Neural cell (in vitro differentiated cells): ENCODE data around the gene MGME1. TPM values are rescaled to one million over a fixed set of nuclear protein-coding genes. Genes with fewer than 3 reads are reported as not detected.

ENCODE experiments used
- H2AFZ ChIP-seq: fragments of 200-600, 300-800 bp; sonication (generic), shearing (Covaris generic); 2 replicates; pipeline ENCODE4 v1.6.0; 2014; ENCODE audit warnings: low read depth, mild to moderate bottlenecking, antibody characterized with exemption, low read length, moderate library complexity
- H3F3A ChIP-seq: fragments of 200-600 bp; shearing (Covaris generic); 2 replicates; pipeline ENCODE4 v1.6.1; 2016; ENCODE audit warnings: mild to moderate bottlenecking, moderate library complexity, mixed read lengths, antibody characterized with exemption, low read length; ENCODE audit not compliant: insufficient read depth, poor library complexity, severe bottlenecking
- H3K27ac ChIP-seq: fragments of 200-600, 300-800 bp; sonication (generic), shearing (Covaris generic); 2 replicates; pipeline ENCODE4 v1.5.1; 2014; ENCODE audit warnings: mild to moderate bottlenecking, low read length, moderate library complexity
- H3K27me3 ChIP-seq: fragments of 300-800, 200-600 bp; sonication (generic), shearing (Covaris generic); 2 replicates; pipeline ENCODE4 v1.6.0; 2014; ENCODE audit warnings: mild to moderate bottlenecking, low read depth, low read length, moderate library complexity; ENCODE audit not compliant: insufficient read depth
- H3K36me3 ChIP-seq: fragments of 300-800, 200-600 bp; sonication (generic), shearing (Covaris generic); 2 replicates; pipeline ENCODE4 v1.5.1; 2014; ENCODE audit warnings: mild to moderate bottlenecking, antibody characterized with exemption, low read length, moderate library complexity; ENCODE audit not compliant: insufficient read depth
- H3K4me2 ChIP-seq: fragments of 300-800, 200-600 bp; sonication (generic), shearing (Covaris generic); 2 replicates; pipeline ENCODE4 v1.6.0; 2014; ENCODE audit warnings: mild to moderate bottlenecking, low read length
- H3K4me3 ChIP-seq: fragments of 300-800, 200-600 bp; sonication (generic), shearing (Covaris generic); 2 replicates; pipeline ENCODE4 v1.5.1; 2014; ENCODE audit warnings: mild to moderate bottlenecking, low read length, moderate library complexity
- H3K79me2 ChIP-seq: fragments of 200-600 bp; shearing (Covaris generic); replicated peaks from 2 replicates; pipeline ENCODE4 v1.6.0; 2014; ENCODE audit warnings: mild to moderate bottlenecking, low read length, moderate library complexity; ENCODE audit not compliant: insufficient read depth
- H3K9ac ChIP-seq: fragments of 300-800, 200-600 bp; sonication (generic), shearing (Covaris generic); 2 replicates; pipeline ENCODE4 v1.6.1; 2016; ENCODE audit warnings: mild to moderate bottlenecking, low read length, mixed read lengths
- H3K9me2 ChIP-seq: fragments of 200-600 bp; shearing (Covaris generic); 2 replicates; pipeline ENCODE4 v1.6.1; 2016; ENCODE audit warnings: mild to moderate bottlenecking, low read length, mixed read lengths; ENCODE audit not compliant: insufficient read depth
- H3K9me3 ChIP-seq: fragments of 200-600, 300-800 bp; sonication (generic), shearing (Covaris generic); 2 replicates; pipeline ENCODE4 v1.6.1; 2016; ENCODE audit warnings: mild to moderate bottlenecking, mixed run types, low read length, moderate library complexity, mixed read lengths
- H4K20me1 ChIP-seq: fragments of 200-600 bp; shearing (Covaris generic); 2 replicates; pipeline ENCODE4 v1.6.1; 2016; ENCODE audit warnings: mild to moderate bottlenecking, mixed run types; ENCODE audit not compliant: insufficient read depth
- EP300 ChIP-seq: fragments of 450-650 bp; conservative IDR thresholded peaks from 2 replicates; pipeline ENCODE4 v1.6.1; 2014; ENCODE audit warnings: antibody characterized with exemption, mild to moderate bottlenecking, moderate library complexity; ENCODE audit not compliant: poor library complexity, severe bottlenecking
- EZH2 ChIP-seq: fragments of 200-600, 300-800 bp; shearing (Covaris generic), sonication (generic); IDR thresholded peaks from 2 replicates; pipeline ENCODE4 v1.6.1; 2014; ENCODE audit warnings: antibody characterized with exemption, low read length, borderline replicate concordance, mild to moderate bottlenecking; ENCODE audit not compliant: insufficient read depth, poor library complexity, severe bottlenecking
- MXI1 ChIP-seq: fragments of 450-650 bp; conservative IDR thresholded peaks from 2 replicates; pipeline ENCODE4 v1.6.1; 2014; ENCODE audit warnings: antibody characterized with exemption, mild to moderate bottlenecking; ENCODE audit not compliant: poor library complexity, severe bottlenecking
- POLR2AphosphoS5 ChIP-seq: IDR thresholded peaks from 2 replicates; pipeline ENCODE4 v1.6.1; 2012
- RAD21 ChIP-seq: fragments of 450-650 bp; conservative IDR thresholded peaks from 2 replicates; pipeline ENCODE4 v1.6.1; 2014; ENCODE audit warnings: antibody characterized with exemption, mild to moderate bottlenecking, moderate library complexity
- SMC3 ChIP-seq: fragments of 450-650 bp; conservative IDR thresholded peaks from 2 replicates; pipeline ENCODE4 v1.6.1; 2014; ENCODE audit warnings: antibody characterized with exemption, mild to moderate bottlenecking, moderate library complexity; ENCODE audit not compliant: poor library complexity
- TAF1 ChIP-seq: IDR thresholded peaks from 2 replicates; pipeline ENCODE4 v1.6.1; 2012; ENCODE audit warnings: low read depth
- polyA plus RNA-seq: library from polyadenylated mRNA; depleted of rRNA; stranded (reverse); fragments of >200 nt; gene quantifications from 2 replicates; pipeline ENCODE4 v1.2.3, GENCODE V29; 2014
- TF ChIP-seq, protein P1 (sequence below): fragments of 450-650 bp; IDR thresholded peaks from 2 replicates; pipeline ENCODE4 v1.5.1; 2014; ENCODE audit warnings: antibody characterized with exemption, mild to moderate bottlenecking, moderate library complexity; ENCODE audit not compliant: poor library complexity, severe bottlenecking
- TF ChIP-seq, protein P2 (sequence below): IDR thresholded peaks from 2 replicates; pipeline ENCODE4 v1.6.1; 2012; ENCODE audit warnings: borderline replicate concordance

Gene MGME1
- polyA plus RNA-seq, 1 donor from 2014 or later: 7.0 TPM

DNA sequence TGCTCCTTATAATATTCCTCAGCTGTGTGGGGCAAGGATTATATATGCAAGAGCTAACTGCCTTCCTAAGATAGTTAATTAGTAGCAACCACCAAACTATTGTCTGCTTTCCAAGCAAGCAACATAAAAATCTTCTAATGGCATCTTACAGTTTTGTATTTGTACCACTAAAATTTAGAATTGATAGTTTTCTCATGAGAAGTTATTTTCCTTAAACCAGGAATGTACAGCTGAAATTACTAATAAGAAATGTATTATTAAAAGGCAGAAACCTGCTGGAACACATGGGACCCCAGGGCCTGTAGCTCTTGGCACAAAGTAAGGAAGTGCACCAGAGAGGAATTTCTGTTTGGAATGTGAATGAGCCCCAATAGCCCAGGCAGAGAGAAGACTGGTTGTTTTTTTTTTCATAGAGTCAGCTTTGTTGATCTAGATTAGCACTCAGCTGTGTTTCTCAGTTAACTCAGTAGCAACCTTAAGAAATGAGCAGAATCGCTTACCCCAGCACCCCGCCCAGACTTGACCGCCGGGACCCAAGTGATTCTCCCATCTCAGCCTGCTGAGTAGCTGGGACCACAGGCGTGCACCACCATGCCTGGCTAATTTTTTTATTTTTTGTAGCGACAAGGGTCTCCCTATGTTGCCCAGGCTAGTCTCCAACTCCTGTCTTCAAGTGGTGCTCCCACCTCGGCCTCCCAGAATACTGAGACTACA, 2.6 kb downstream of the MGME1 start:
- Histone ChIP-seq H3K36me3 (no peaks in the 10 kb centered on the region), H3K27me3 (no peaks in the 10 kb centered on the region), H4K20me1 (no peaks in the 10 kb centered on the region), H3K79me2 (peaks cover 65% of the 10 kb centered on the region), H3K9me2 (no peaks in the 10 kb centered on the region), H3K4me2 (no peak overlapping the region), H2AFZ (no peak overlapping the region), H3K27ac (no peak overlapping the region), H3F3A (no peaks in the 10 kb centered on the region), H3K9me3 (no peaks in the 10 kb centered on the region), H3K9ac (no peak overlapping the region), H3K4me3 (peak overlapping the region; percentile 85)
- TF ChIP-seq, protein P1, sequence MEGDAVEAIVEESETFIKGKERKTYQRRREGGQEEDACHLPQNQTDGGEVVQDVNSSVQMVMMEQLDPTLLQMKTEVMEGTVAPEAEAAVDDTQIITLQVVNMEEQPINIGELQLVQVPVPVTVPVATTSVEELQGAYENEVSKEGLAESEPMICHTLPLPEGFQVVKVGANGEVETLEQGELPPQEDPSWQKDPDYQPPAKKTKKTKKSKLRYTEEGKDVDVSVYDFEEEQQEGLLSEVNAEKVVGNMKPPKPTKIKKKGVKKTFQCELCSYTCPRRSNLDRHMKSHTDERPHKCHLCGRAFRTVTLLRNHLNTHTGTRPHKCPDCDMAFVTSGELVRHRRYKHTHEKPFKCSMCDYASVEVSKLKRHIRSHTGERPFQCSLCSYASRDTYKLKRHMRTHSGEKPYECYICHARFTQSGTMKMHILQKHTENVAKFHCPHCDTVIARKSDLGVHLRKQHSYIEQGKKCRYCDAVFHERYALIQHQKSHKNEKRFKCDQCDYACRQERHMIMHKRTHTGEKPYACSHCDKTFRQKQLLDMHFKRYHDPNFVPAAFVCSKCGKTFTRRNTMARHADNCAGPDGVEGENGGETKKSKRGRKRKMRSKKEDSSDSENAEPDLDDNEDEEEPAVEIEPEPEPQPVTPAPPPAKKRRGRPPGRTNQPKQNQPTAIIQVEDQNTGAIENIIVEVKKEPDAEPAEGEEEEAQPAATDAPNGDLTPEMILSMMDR: no peak
- TF ChIP-seq EP300 (no peak), EZH2 (no peak), MXI1 (no peak), TAF1 (no peak), POLR2AphosphoS5 (no peak), SMC3 (no peak), RAD21 (no peak)
- TF ChIP-seq, protein P2, sequence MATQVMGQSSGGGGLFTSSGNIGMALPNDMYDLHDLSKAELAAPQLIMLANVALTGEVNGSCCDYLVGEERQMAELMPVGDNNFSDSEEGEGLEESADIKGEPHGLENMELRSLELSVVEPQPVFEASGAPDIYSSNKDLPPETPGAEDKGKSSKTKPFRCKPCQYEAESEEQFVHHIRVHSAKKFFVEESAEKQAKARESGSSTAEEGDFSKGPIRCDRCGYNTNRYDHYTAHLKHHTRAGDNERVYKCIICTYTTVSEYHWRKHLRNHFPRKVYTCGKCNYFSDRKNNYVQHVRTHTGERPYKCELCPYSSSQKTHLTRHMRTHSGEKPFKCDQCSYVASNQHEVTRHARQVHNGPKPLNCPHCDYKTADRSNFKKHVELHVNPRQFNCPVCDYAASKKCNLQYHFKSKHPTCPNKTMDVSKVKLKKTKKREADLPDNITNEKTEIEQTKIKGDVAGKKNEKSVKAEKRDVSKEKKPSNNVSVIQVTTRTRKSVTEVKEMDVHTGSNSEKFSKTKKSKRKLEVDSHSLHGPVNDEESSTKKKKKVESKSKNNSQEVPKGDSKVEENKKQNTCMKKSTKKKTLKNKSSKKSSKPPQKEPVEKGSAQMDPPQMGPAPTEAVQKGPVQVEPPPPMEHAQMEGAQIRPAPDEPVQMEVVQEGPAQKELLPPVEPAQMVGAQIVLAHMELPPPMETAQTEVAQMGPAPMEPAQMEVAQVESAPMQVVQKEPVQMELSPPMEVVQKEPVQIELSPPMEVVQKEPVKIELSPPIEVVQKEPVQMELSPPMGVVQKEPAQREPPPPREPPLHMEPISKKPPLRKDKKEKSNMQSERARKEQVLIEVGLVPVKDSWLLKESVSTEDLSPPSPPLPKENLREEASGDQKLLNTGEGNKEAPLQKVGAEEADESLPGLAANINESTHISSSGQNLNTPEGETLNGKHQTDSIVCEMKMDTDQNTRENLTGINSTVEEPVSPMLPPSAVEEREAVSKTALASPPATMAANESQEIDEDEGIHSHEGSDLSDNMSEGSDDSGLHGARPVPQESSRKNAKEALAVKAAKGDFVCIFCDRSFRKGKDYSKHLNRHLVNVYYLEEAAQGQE: no peak

DNA sequence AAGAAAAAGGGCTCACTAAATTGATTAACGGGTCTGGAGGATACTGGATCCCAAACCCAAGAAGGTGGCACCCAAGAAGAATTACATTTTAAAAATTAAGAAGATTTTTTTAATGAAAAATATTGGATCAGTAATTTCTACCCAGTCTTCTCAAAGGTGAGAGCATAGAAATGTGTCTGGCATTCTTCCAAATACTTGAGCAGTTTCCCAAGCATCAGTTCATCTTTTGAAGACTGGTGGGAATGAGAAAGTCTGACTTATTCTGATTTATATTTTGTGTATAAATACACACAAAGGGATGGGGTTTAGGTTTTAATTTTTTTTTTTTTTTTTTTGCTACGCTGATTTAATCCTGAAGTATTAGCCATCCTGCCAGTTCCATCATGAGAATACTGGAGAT, 3.3 kb downstream of the MGME1 start:
- Histone ChIP-seq H3K4me3 (peak overlapping the region; percentile 85), H3K4me2 (peak overlapping the region; percentile 50), H2AFZ (no peak overlapping the region), H3K79me2 (peaks cover 59% of the 10 kb centered on the region), H3K36me3 (no peaks in the 10 kb centered on the region), H3K9me3 (no peaks in the 10 kb centered on the region), H3K27me3 (no peaks in the 10 kb centered on the region), H3K9me2 (no peaks in the 10 kb centered on the region), H3K9ac (no peak overlapping the region), H4K20me1 (no peaks in the 10 kb centered on the region), H3F3A (no peaks in the 10 kb centered on the region), H3K27ac (no peak overlapping the region)
- TF ChIP-seq SMC3 (no peak), POLR2AphosphoS5 (no peak), TAF1 (no peak), MXI1 (no peak), EZH2 (no peak), RAD21 (no peak), EP300 (no peak)
- TF ChIP-seq, protein P1: no peak
- TF ChIP-seq, protein P2: no peak
